ENCODE data around the gene TRPV4.

- no peak for TF ChIP-seq CTCF (IDR thresholded peaks at IDR 0.05)
- no peak for TF ChIP-seq POLR2A (IDR thresholded peaks at IDR 0.05)
Observed at GRCh38 chr12:109878749-109879148, 45.6 kb upstream of the TRPV4 start.

Measured in uterus (tissue), 2 donors.